Hematopoietic multipotent progenitor cell treated with erythropoietin and hydrocortisone succinate and interleukin-3 and kit ligand, for 17 days (in vitro differentiated cells): ENCODE data around the gene MEF2C.

Experiments
- DNase-seq: peaks from one replicate; pipeline ENCODE4 v3.0.0-alpha.2; 2015; ENCODE audit warnings: low spot score

MEF2C gene

GRCh38 chr5:88688156-88688983, 194.6 kb downstream of the MEF2C start:
- no peak for DNase-seq

- no peak for DNase-seq
These were observed 195.5 kb downstream of the MEF2C start for GRCh38 chr5:88687373-88687911.

- no peak for DNase-seq
These were observed 196.3 kb downstream of the MEF2C start for GRCh38 chr5:88686726-88687125.

- DNase-seq: no peak
These were observed 197.1 kb downstream of the MEF2C start for GRCh38 chr5:88685591-88686541.

GRCh38 chr5:88683506-88684135, 199.4 kb downstream of the MEF2C start:
- DNase-seq: no peak

GRCh38 chr5:88682881-88683361, 200.1 kb downstream of the MEF2C start:
- DNase-seq: no peak

- DNase-seq: no peak
These were observed 200.9 kb downstream of the MEF2C start for GRCh38 chr5:88682131-88682530.

- no peak for DNase-seq
These were observed 201.7 kb downstream of the MEF2C start for GRCh38 chr5:88681211-88681803.

- peak; percentile 37 for DNase-seq
These were observed 202.5 kb downstream of the MEF2C start for GRCh38 chr5:88680253-88681132.

GRCh38 chr5:88679638-88680037, 203.3 kb downstream of the MEF2C start:
- no peak for DNase-seq

- no peak for DNase-seq
These were observed 204.1 kb downstream of the MEF2C start for GRCh38 chr5:88678770-88679381.

GRCh38 chr5:88677943-88678769, 204.8 kb downstream of the MEF2C start:
- no peak for DNase-seq

- no peak for DNase-seq
These were observed 205.5 kb downstream of the MEF2C start for GRCh38 chr5:88677376-88677895.

GRCh38 chr5:88676637-88677375, 206.2 kb downstream of the MEF2C start:
- DNase-seq: no peak

- DNase-seq: no peak
These were observed 207.0 kb downstream of the MEF2C start for GRCh38 chr5:88675708-88676636.

- no peak for DNase-seq
These were observed 207.7 kb downstream of the MEF2C start for GRCh38 chr5:88675168-88675707.
